MM.1S (cell line): ENCODE results near the gene MAPKAPK3.

Experiments used
- DNase-seq: peaks from one replicate; pipeline ENCODE4 v3.0.0-alpha.2; 2015
- H2AFZ ChIP-seq: fragments of 300-600 bp; sonication (generic); 2 replicates; pipeline ENCODE4 v1.6.0; 2016; ENCODE audit warnings: antibody characterized with exemption, low read length
- H3F3A ChIP-seq: fragments of 300-600 bp; sonication (generic); 2 replicates; pipeline ENCODE4 v1.6.1; 2016; ENCODE audit warnings: mild to moderate bottlenecking, antibody characterized with exemption, low read length, moderate library complexity, mixed read lengths; ENCODE audit not compliant: insufficient read depth
- H3K27ac ChIP-seq: fragments of 300-600 bp; sonication (generic); 2 replicates; pipeline ENCODE4 v1.5.1; 2016; ENCODE audit warnings: mild to moderate bottlenecking, low read length
- H3K27me3 ChIP-seq: fragments of 300-600 bp; sonication (generic); replicated peaks from 2 replicates; pipeline ENCODE4 v1.6.0; 2016; ENCODE audit warnings: low read length; ENCODE audit not compliant: insufficient read depth
- H3K36me3 ChIP-seq: fragments of 300-600 bp; sonication (generic); replicated peaks from 2 replicates; pipeline ENCODE4 v1.6.1; 2016; ENCODE audit warnings: mild to moderate bottlenecking, low read length, mixed read lengths; ENCODE audit not compliant: insufficient read depth
- H3K4me1 ChIP-seq: fragments of 300-600 bp; sonication (generic); 2 replicates; pipeline ENCODE4 v1.6.1; 2016; ENCODE audit warnings: low read length, mixed read lengths
- H3K4me2 ChIP-seq: fragments of 300-600 bp; sonication (generic); 2 replicates; pipeline ENCODE4 v1.6.0; 2016; ENCODE audit warnings: low read depth, low read length
- H3K4me3 ChIP-seq: fragments of 300-600 bp; sonication (generic); 2 replicates; pipeline ENCODE4 v1.5.1; 2016; ENCODE audit warnings: low read length, mixed read lengths
- H3K79me2 ChIP-seq: fragments of 300-600 bp; sonication (generic); 2 replicates; pipeline ENCODE4 v1.6.1; 2016; ENCODE audit warnings: mixed run types, low read length, mixed read lengths
- H3K9ac ChIP-seq: fragments of 300-600 bp; sonication (generic); 2 replicates; pipeline ENCODE4 v1.6.1; 2016; ENCODE audit warnings: low read length, mixed read lengths
- H3K9me2 ChIP-seq: fragments of 300-600 bp; sonication (generic); replicated peaks from 2 replicates; pipeline ENCODE4 v1.6.1; 2016; ENCODE audit warnings: mild to moderate bottlenecking, low read length, mixed read lengths; ENCODE audit not compliant: insufficient read depth
- H3K9me3 ChIP-seq: fragments of 300-600 bp; sonication (generic); replicated peaks from 2 replicates; pipeline ENCODE4 v1.6.1; 2016; ENCODE audit warnings: mild to moderate bottlenecking, low read length, mixed read lengths; ENCODE audit not compliant: insufficient read depth
- H4K20me1 ChIP-seq: fragments of 300-600 bp; sonication (generic); 2 replicates; pipeline ENCODE4 v1.6.1; 2016; ENCODE audit warnings: mild to moderate bottlenecking, low read length, moderate library complexity, mixed read lengths; ENCODE audit not compliant: insufficient read depth
- EZH2 ChIP-seq: fragments of 300-600 bp; sonication (generic); optimal IDR thresholded peaks from 2 replicates; pipeline ENCODE3; 2017; ENCODE audit warnings: low read depth, mild to moderate bottlenecking, antibody characterized with exemption, low read length, mixed read lengths
- EZH2phosphoT487 ChIP-seq: fragments of 300-600 bp; sonication (generic); IDR thresholded peaks from 2 replicates; pipeline ENCODE4 v1.6.1; 2018; ENCODE audit warnings: antibody characterized with exemption, low read length
- TF ChIP-seq, protein P1 (sequence below): fragments of 300-600 bp; sonication (generic); IDR thresholded peaks from 2 replicates; pipeline ENCODE4 v1.5.1; 2016; ENCODE audit warnings: antibody characterized with exemption, low read length, mixed read lengths

Gene MAPKAPK3

DNA sequence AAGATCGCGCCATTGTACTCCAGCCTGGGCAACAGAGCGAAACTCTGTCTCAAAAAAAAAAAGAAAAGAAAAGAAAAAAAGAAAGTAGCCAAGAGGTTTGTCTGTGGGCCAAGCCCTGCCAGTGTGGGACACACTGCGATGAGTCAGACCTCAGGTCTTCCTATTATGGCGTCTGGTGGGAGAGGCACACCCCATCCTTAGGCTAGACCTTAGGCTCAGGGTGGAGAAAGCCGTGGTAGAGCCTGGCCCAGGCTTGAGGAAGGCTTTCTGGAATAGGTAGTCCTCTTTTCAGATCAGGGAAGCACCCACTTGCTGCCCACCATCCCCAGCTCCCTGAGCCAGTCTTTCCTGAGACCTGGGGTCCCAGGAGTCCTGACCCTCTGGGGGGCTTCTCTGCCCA lies 41.6 kb upstream of the MAPKAPK3 start:
- H3K9me2 ChIP-seq, result no peaks in the 10 kb centered on the region
- H3K79me2 ChIP-seq, result no peaks in the 10 kb centered on the region
- no peak overlapping the region for H3K27ac ChIP-seq
- H3K9ac ChIP-seq, result no peak overlapping the region
- H3F3A ChIP-seq, result no peaks in the 10 kb centered on the region
- H2AFZ ChIP-seq, result no peak overlapping the region
- H3K4me2 ChIP-seq, result no peak overlapping the region
- H3K36me3 ChIP-seq, result no peaks in the 10 kb centered on the region
- no peaks in the 10 kb centered on the region for H4K20me1 ChIP-seq
- H3K4me1 ChIP-seq, result 0 out of 2 replicates have a peak, but pooled peaks cover 2% of the 10 kb centered on the region
- DNase-seq, result no peak
- TF ChIP-seq EZH2phosphoT487, result no peak
- no peak for TF ChIP-seq EZH2
- TF ChIP-seq, protein P1, sequence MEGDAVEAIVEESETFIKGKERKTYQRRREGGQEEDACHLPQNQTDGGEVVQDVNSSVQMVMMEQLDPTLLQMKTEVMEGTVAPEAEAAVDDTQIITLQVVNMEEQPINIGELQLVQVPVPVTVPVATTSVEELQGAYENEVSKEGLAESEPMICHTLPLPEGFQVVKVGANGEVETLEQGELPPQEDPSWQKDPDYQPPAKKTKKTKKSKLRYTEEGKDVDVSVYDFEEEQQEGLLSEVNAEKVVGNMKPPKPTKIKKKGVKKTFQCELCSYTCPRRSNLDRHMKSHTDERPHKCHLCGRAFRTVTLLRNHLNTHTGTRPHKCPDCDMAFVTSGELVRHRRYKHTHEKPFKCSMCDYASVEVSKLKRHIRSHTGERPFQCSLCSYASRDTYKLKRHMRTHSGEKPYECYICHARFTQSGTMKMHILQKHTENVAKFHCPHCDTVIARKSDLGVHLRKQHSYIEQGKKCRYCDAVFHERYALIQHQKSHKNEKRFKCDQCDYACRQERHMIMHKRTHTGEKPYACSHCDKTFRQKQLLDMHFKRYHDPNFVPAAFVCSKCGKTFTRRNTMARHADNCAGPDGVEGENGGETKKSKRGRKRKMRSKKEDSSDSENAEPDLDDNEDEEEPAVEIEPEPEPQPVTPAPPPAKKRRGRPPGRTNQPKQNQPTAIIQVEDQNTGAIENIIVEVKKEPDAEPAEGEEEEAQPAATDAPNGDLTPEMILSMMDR, result no peak
- no peaks in the 10 kb centered on the region for H3K27me3 ChIP-seq
- H3K9me3 ChIP-seq, result no peaks in the 10 kb centered on the region
- no peak overlapping the region for H3K4me3 ChIP-seq

GRCh38 chr3:50577348-50577747 lies 39.6 kb upstream of the MAPKAPK3 start:
- no peak overlapping the region for H3K9ac ChIP-seq
- no peak overlapping the region for H3K4me3 ChIP-seq
- no peaks in the 10 kb centered on the region for H3K9me3 ChIP-seq
- no peak for TF ChIP-seq EZH2
- no peak for TF ChIP-seq EZH2phosphoT487
- TF ChIP-seq, protein P1, result no peak
- H3K4me1 ChIP-seq, result no peaks in the 10 kb centered on the region
- no peaks in the 10 kb centered on the region for H4K20me1 ChIP-seq
- H3K27ac ChIP-seq, result no peak overlapping the region
- H2AFZ ChIP-seq, result no peak overlapping the region
- H3K79me2 ChIP-seq, result no peaks in the 10 kb centered on the region
- no peaks in the 10 kb centered on the region for H3K9me2 ChIP-seq
- DNase-seq, result no peak
- H3K4me2 ChIP-seq, result no peak overlapping the region
- H3F3A ChIP-seq, result no peaks in the 10 kb centered on the region
- H3K36me3 ChIP-seq, result no peaks in the 10 kb centered on the region
- H3K27me3 ChIP-seq, result no peaks in the 10 kb centered on the region

DNA sequence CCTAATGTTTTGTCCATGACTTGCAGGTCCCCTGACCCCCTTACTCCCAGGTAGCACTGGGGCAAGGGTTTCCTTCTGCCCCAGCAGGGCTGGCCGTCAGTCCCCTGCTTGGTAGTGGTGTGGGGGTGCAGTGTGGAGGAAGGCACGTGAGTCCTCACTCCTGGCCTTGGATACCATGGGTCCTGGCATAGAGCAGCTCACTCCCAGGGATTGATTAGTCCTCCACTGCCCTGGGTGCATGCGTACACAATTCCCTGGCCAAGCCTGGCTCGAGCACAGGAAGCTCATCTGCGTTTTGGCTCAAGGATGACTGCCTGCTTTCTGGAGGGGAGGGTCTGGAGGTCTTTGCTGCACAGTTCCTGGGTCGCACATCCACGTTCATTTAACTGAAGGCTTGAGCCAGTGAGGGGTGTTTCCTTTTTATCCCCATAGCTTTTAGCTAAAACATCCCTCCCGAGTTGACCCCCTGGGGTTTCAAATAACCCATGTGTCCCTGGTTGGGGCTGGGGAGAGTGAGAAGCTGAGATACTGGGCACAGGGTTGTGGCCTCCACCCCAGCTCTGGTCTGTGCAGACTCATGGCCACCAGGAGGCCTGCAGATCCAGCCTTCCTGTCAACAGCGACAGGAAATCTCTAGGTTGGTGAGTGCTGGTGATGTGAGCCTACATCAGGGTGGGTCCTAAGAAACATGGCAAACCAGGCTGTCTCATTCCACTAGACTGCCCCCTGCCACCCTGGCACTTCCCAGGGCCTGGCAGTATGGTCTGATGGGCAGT lies 36.1 kb upstream of the MAPKAPK3 start:
- H3K27ac ChIP-seq, result no peak overlapping the region
- H3K9ac ChIP-seq, result no peak overlapping the region
- no peak for DNase-seq
- H3K36me3 ChIP-seq, result no peaks in the 10 kb centered on the region
- no peaks in the 10 kb centered on the region for H3K27me3 ChIP-seq
- no peaks in the 10 kb centered on the region for H3K9me3 ChIP-seq
- TF ChIP-seq EZH2phosphoT487, result no peak
- TF ChIP-seq, protein P1, result no peak
- no peak for TF ChIP-seq EZH2
- no peaks in the 10 kb centered on the region for H3F3A ChIP-seq
- no peaks in the 10 kb centered on the region for H4K20me1 ChIP-seq
- H2AFZ ChIP-seq, result no peak overlapping the region
- no peaks in the 10 kb centered on the region for H3K9me2 ChIP-seq
- H3K4me3 ChIP-seq, result no peak overlapping the region
- no peaks in the 10 kb centered on the region for H3K4me1 ChIP-seq
- no peak overlapping the region for H3K4me2 ChIP-seq
- no peaks in the 10 kb centered on the region for H3K79me2 ChIP-seq
